ENCODE results near the gene TMEM176A.
A peak's percentile ranks its signal among the peaks of the same experiment; 100 is the strongest.

TMEM176A gene

GRCh38 chr7:150831851-150832250 lies 31.3 kb downstream of the TMEM176A start:
- Histone ChIP-seq H3K36me3 (no peaks in the 10 kb centered on the region), H3K4me2 (no peak overlapping the region), H3K27ac (no peak overlapping the region), H3K4me1 (peaks cover 0 to 19% (median 3%) of the 10 kb centered on the region in 10 experiments; a peak in 7 of 20 replicates), H3K27me3 (no peaks in the 10 kb centered on the region), H3K9me3 (replicated peaks in 1 of 11) (peaks cover 0 to 3% (median 0%) of the 10 kb centered on the region in 11 experiments; a peak in 2 of 22 replicates), H3K4me3 (no peak overlapping the region), H3K9ac (no peak overlapping the region), H4K20me1 (no peaks in the 10 kb centered on the region)
- no peak for TF ChIP-seq Cebpa-rat (IDR thresholded peaks at IDR 0.05)

- TF ChIP-seq Cebpa-rat (IDR thresholded peaks at IDR 0.05) = no peak
- Histone ChIP-seq H4K20me1 (no peaks in the 10 kb centered on the region), H3K27me3 (no peaks in the 10 kb centered on the region), H3K27ac (no peak overlapping the region), H3K9ac (no peak overlapping the region), H3K4me2 (peak overlapping the region in 1 of 11 experiments; percentile 28; a peak in 1 of 22 replicates), H3K4me1 (peaks cover 0 to 12% (median under 1%) of the 10 kb centered on the region in 10 experiments; a peak in 6 of 20 replicates), H3K4me3 (no peak overlapping the region), H3K36me3 (no peaks in the 10 kb centered on the region), H3K9me3 (replicated peaks in 1 of 11) (peaks cover 0 to 3% (median 0%) of the 10 kb centered on the region in 11 experiments; a peak in 2 of 22 replicates)
Observed at GRCh38 chr7:150835019-150835418, 34.5 kb downstream of the TMEM176A start.

- Histone ChIP-seq H3K4me2 (no peak overlapping the region), H4K20me1 (no peaks in the 10 kb centered on the region), H3K36me3 (no peaks in the 10 kb centered on the region), H3K4me3 (no peak overlapping the region), H3K9ac (no peak overlapping the region), H3K27me3 (no peaks in the 10 kb centered on the region), H3K27ac (no peak overlapping the region), H3K9me3 (replicated peaks in 1 of 11) (peaks cover 0 to 3% (median 0%) of the 10 kb centered on the region in 11 experiments; a peak in 2 of 22 replicates), H3K4me1 (peaks cover 0 to 16% (median 5%) of the 10 kb centered on the region in 10 experiments; a peak in 8 of 20 replicates)
- no peak for TF ChIP-seq Cebpa-rat (IDR thresholded peaks at IDR 0.05)
Observed at GRCh38 chr7:150835702-150836280, 35.2 kb downstream of the TMEM176A start.

GRCh38 chr7:150838965-150839650 lies 38.5 kb downstream of the TMEM176A start:
- no peak for TF ChIP-seq Cebpa-rat (IDR thresholded peaks at IDR 0.05)
- no peak overlapping the region for H3K9ac ChIP-seq
- no peak overlapping the region for H3K4me3 ChIP-seq
- H3K9me3 ChIP-seq (replicated peaks in 1 of 11) = peaks cover 0 to 11% (median 0%) of the 10 kb centered on the region in 11 experiments; a peak in 3 of 22 replicates
- H3K36me3 ChIP-seq = no peaks in the 10 kb centered on the region
- peaks cover 0 to 16% (median 5%) of the 10 kb centered on the region in 10 experiments; a peak in 8 of 20 replicates for H3K4me1 ChIP-seq
- no peak overlapping the region for H3K27ac ChIP-seq
- H3K4me2 ChIP-seq = no peak overlapping the region
- H4K20me1 ChIP-seq = no peaks in the 10 kb centered on the region
- no peaks in the 10 kb centered on the region for H3K27me3 ChIP-seq

- TF ChIP-seq Cebpa-rat (IDR thresholded peaks at IDR 0.05) = no peak
- H3K27me3 ChIP-seq = no peaks in the 10 kb centered on the region
Observed at GRCh38 chr7:150842018-150842417, 41.4 kb downstream of the TMEM176A start.

GRCh38 chr7:150842716-150843115 lies 42.1 kb downstream of the TMEM176A start:
- no peak overlapping the region for H3K4me3 ChIP-seq
- no peak overlapping the region for H3K27ac ChIP-seq
- peaks cover 0 to 36% (median 5%) of the 10 kb centered on the region in 10 experiments; a peak in 9 of 20 replicates for H3K4me1 ChIP-seq
- TF ChIP-seq Cebpa-rat (IDR thresholded peaks at IDR 0.05) = no peak
- no peak overlapping the region for H3K4me2 ChIP-seq
- no peak overlapping the region for H3K9ac ChIP-seq
- no peaks in the 10 kb centered on the region for H3K27me3 ChIP-seq
- no peaks in the 10 kb centered on the region for H4K20me1 ChIP-seq
- H3K36me3 ChIP-seq = no peaks in the 10 kb centered on the region
- peaks cover 0 to 11% (median 0%) of the 10 kb centered on the region in 11 experiments; a peak in 3 of 22 replicates for H3K9me3 ChIP-seq (replicated peaks in 1 of 11)

More at GRCh38 chr7:150842018-150842417, 41.4 kb downstream of the TMEM176A start:
- H3K4me2 ChIP-seq = no peak overlapping the region
- no peaks in the 10 kb centered on the region for H3K36me3 ChIP-seq
- H3K9me3 ChIP-seq (replicated peaks in 1 of 11) = peaks cover 0 to 11% (median 0%) of the 10 kb centered on the region in 11 experiments; a peak in 3 of 22 replicates
- no peak overlapping the region for H3K9ac ChIP-seq
- no peak overlapping the region for H3K27ac ChIP-seq
- no peak overlapping the region for H3K4me3 ChIP-seq
- H3K4me1 ChIP-seq = peaks cover 0 to 35% (median 5%) of the 10 kb centered on the region in 10 experiments; a peak in 9 of 20 replicates
- no peaks in the 10 kb centered on the region for H4K20me1 ChIP-seq

GRCh38 chr7:150845421-150845861 lies 44.9 kb downstream of the TMEM176A start:
- peak overlapping the region in 2 of 11 experiments; percentile 31 to 45; a peak in 3 of 22 replicates for H3K9ac ChIP-seq
- peak overlapping the region in 2 of 11 experiments; percentile 11 to 49; a peak in 2 of 22 replicates for H3K27ac ChIP-seq
- peaks cover 0 to 11% (median 0%) of the 10 kb centered on the region in 11 experiments; a peak in 3 of 22 replicates for H3K9me3 ChIP-seq (replicated peaks in 1 of 11)
- no peak overlapping the region for H3K4me3 ChIP-seq
- no peaks in the 10 kb centered on the region for H3K36me3 ChIP-seq
- no peaks in the 10 kb centered on the region for H3K27me3 ChIP-seq
- H3K4me2 ChIP-seq = peak overlapping the region in 3 of 11 experiments; percentile 54 to 90 (median 80); a peak in 6 of 22 replicates
- peaks cover 0 to 30% (median 1%) of the 10 kb centered on the region in 10 experiments; a peak in 9 of 20 replicates for H3K4me1 ChIP-seq
- H4K20me1 ChIP-seq = no peaks in the 10 kb centered on the region
- TF ChIP-seq Cebpa-rat (IDR thresholded peaks at IDR 0.05) = no peak

- Histone ChIP-seq H3K4me3 (no peak overlapping the region), H3K9me3 (replicated peaks in 1 of 11) (peaks cover 0 to 11% (median 0%) of the 10 kb centered on the region in 11 experiments; a peak in 3 of 22 replicates), H4K20me1 (no peaks in the 10 kb centered on the region), H3K27ac (no peak overlapping the region; a peak in 1 of 22 replicates), H3K4me2 (peak overlapping the region in 3 of 11 experiments; percentile 54 to 90 (median 80); a peak in 6 of 22 replicates), H3K27me3 (no peaks in the 10 kb centered on the region), H3K4me1 (peaks cover 0 to 30% (median 0%) of the 10 kb centered on the region in 10 experiments; a peak in 7 of 20 replicates), H3K36me3 (no peaks in the 10 kb centered on the region), H3K9ac (peak overlapping the region in 1 of 11 experiments; percentile 45; a peak in 1 of 22 replicates)
- no peak for TF ChIP-seq Cebpa-rat (IDR thresholded peaks at IDR 0.05)
Observed at GRCh38 chr7:150846291-150847115, 45.9 kb downstream of the TMEM176A start.
